Progenitor cell of endocrine pancreas (in vitro differentiated cells): Measurements from ENCODE around the gene ZNF234. TPM values are rescaled to one million over a fixed set of nuclear protein-coding genes. Genes with fewer than 3 reads are reported as not detected.

Experiments used
- DNase-seq: peaks from one replicate; pipeline ENCODE4 v3.0.0; 2021; ENCODE audit warnings: low spot score; ENCODE audit not compliant: unreplicated experiment
- H3K27ac Mint-ChIP-seq: 2 replicates; pipeline ENCODE4 v1.8.0; 2021; ENCODE audit warnings: mild to moderate bottlenecking, moderate library complexity, mixed read lengths
- H3K27me3 Mint-ChIP-seq: 2 replicates; pipeline ENCODE4 v1.8.0; 2021; ENCODE audit warnings: mixed read lengths
- H3K36me3 Mint-ChIP-seq: 2 replicates; pipeline ENCODE4 v1.8.0; 2022; ENCODE audit warnings: mixed read lengths; ENCODE audit not compliant: insufficient read depth
- H3K4me1 Mint-ChIP-seq: 2 replicates; pipeline ENCODE4 v1.8.0; 2021; ENCODE audit warnings: low read depth, mixed read lengths
- H3K4me3 Mint-ChIP-seq: 2 replicates; pipeline ENCODE4 v1.8.0; 2021; ENCODE audit warnings: low read depth, mild to moderate bottlenecking, moderate library complexity, mixed read lengths
- H3K9me3 Mint-ChIP-seq: 2 replicates; pipeline ENCODE4 v1.8.0; 2021; ENCODE audit warnings: low read depth, mixed read lengths
- CTCF ChIP-seq: fragments of 200-600 bp; sonication (generic); IDR thresholded peaks from one replicate; pipeline ENCODE4 v1.5.0; 2021; ENCODE audit warnings: antibody characterized with exemption, mild to moderate bottlenecking; ENCODE audit not compliant: unreplicated experiment
- total RNA-seq: library from RNA; stranded (reverse); gene quantifications from 2 replicates; pipeline ENCODE4 v1.2.1, GENCODE V29; 2021

ZNF234 gene
- total RNA-seq, 1 donor from 2014 or later, result 24.9 TPM

GRCh38 chr19:44204772-44205171 is 63.4 kb downstream of the ZNF234 start:
- no peak for TF ChIP-seq CTCF
- Mint-ChIP-seq H3K9me3 (peaks cover 10% of the 10 kb centered on the region), H3K27me3 (peaks cover 14% of the 10 kb centered on the region), H3K4me3 (no peak overlapping the region), H3K4me1 (peaks cover 3% of the 10 kb centered on the region), H3K36me3 (peaks cover 3% of the 10 kb centered on the region), H3K27ac (no peak overlapping the region)
- no peak for DNase-seq

DNA sequence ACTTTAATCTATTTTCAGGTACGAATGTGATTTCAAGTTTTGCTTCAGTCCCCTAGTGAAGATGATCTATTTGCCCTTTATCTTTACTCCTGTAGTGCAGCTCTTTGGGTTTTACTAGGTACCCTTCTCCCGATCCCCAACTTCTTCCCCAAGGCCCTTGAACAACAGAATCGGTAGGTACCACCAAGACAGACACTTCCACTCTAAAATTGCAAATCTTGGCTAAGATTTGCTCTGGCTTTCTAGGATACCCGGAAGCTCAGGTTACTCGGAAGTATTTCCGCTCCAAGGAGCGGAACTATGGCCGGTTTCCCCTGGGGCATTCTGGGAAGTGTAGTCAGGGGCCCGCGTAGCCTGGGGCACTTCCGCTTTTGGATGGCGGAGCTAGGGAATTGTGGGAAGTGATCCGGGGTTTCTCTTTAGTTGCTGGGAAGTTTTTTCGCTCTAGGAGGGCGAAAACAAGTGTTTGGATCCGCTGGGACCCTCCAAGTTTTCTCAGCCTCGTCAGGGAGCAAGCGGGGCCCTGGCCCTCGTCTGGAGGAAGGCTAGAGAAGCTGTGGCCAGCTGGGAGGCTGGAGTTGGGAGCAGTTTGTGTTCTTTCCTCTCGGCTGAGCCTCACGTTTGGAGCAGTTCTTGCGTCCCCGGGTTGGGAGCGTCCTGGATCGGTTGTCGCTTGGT is 65.9 kb downstream of the ZNF234 start:
- Mint-ChIP-seq H3K9me3 (peaks cover 10% of the 10 kb centered on the region), H3K4me3 (peak overlapping the region; percentile 96), H3K4me1 (peaks cover 3% of the 10 kb centered on the region), H3K27me3 (peaks cover 12% of the 10 kb centered on the region), H3K27ac (peak overlapping the region; percentile 98), H3K36me3 (peaks cover 3% of the 10 kb centered on the region)
- TF ChIP-seq CTCF, result no peak
- DNase-seq, result peak; percentile 67

Other genes with a start within 250 kb of the ZNF234 start
- gene ZNF45, start 206.3 kb upstream of the ZNF234 start, total RNA-seq, result 20.9 and 23.9 TPM in 2 replicates
- gene ZNF221, start 190.3 kb upstream of the ZNF234 start, total RNA-seq, result 12.0 and 14.8 TPM in 2 replicates
- gene ZNF155, start 157.4 kb upstream of the ZNF234 start, total RNA-seq, result 13.8 and 14.6 TPM in 2 replicates
- gene ZNF230, start 138.6 kb upstream of the ZNF234 start, total RNA-seq, result 7.3 and 8.5 TPM in 2 replicates
- gene ZNF222, start 116.2 kb upstream of the ZNF234 start, total RNA-seq, result 10.0 and 10.4 TPM in 2 replicates
- gene ZNF223, start 89.5 kb upstream of the ZNF234 start, total RNA-seq, result 14.2 and 14.4 TPM in 2 replicates
- 5.7 and 5.9 TPM in 2 replicates for gene ZNF284, start 69.4 kb upstream of the ZNF234 start, total RNA-seq
- gene ZNF224, start 47.2 kb upstream of the ZNF234 start, total RNA-seq, result 40.6 and 45.6 TPM in 2 replicates
- gene ZNF225, start 28.2 kb upstream of the ZNF234 start, total RNA-seq, result 9.1 and 10.2 TPM in 2 replicates
- gene ZNF226, start 23.5 kb downstream of the ZNF234 start, total RNA-seq, result 38.2 and 38.7 TPM in 2 replicates
- gene ZNF227, start 71.0 kb downstream of the ZNF234 start, total RNA-seq, result 32.0 and 38.9 TPM in 2 replicates
- 5.7 and 7.9 TPM in 2 replicates for gene ZNF233, start 118.3 kb downstream of the ZNF234 start, total RNA-seq
- gene ZNF235, start 163.5 kb downstream of the ZNF234 start, total RNA-seq, result 15.0 and 16.6 TPM in 2 replicates
- gene ZNF112, start 215.1 kb downstream of the ZNF234 start, total RNA-seq, result 13.0 and 14.1 TPM in 2 replicates